ENCODE data around the gene SHPK.
A peak's percentile ranks its signal among the peaks of the same experiment; 100 is the strongest.

SHPK gene, protein sequence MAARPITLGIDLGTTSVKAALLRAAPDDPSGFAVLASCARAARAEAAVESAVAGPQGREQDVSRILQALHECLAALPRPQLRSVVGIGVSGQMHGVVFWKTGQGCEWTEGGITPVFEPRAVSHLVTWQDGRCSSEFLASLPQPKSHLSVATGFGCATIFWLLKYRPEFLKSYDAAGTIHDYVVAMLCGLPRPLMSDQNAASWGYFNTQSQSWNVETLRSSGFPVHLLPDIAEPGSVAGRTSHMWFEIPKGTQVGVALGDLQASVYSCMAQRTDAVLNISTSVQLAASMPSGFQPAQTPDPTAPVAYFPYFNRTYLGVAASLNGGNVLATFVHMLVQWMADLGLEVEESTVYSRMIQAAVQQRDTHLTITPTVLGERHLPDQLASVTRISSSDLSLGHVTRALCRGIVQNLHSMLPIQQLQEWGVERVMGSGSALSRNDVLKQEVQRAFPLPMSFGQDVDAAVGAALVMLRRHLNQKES
- long read RNA-seq, transcript SHPK-201 (7 exons, 3,838 nt): major isoform, 76 of 102 reads
- long read RNA-seq, partial matches to known transcripts: 9 of 102 reads
- long read RNA-seq, other reads (novel, unspliced or antisense): 17 of 102 reads

DNA sequence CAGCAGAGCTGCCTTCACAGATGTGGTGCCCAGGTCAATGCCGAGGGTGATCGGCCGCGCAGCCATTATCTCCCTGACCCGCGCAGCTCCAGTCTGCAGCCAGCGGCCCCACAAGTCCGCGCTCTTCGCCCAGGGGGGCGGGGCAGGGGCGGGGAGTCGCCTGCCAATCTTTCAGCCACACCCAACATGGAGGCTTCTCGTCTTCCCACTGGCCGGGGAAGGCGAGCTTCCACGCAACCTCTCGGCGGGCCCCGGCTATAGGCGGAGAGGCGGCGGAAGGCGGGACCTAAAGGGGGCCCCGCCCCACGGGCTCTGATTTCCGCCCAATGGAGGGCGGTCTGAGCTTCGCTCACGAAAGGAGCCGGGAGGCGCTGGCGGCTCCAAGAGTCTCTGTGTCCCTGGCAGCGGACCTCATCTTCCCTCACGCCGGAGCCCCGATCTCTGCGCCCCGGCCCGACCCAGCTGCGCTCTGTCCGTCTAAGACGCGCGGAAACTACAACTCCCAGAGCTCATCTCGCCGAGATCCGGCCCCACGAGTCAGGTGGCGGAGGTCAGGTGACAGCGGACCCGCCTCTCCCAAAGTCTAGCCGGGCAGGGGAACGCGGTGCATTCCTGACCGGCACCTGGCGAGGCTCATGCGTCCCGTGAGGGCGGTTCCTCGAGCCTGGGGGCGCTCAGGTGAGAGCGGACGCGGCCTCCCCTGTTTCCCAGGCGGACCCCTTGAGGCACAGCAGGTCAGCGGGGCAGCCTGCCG lies at the start of gene SHPK, which contains the start of gene CTNS:
Gene SHPK (minus strand): TSS at position 97 of the 754 bp plus-strand sequence. CDS start 31 bp downstream, at position 66.
Gene CTNS (plus strand): TSS at position 607 of the 754 bp plus-strand sequence. CDS start 3,447 bp downstream, outside the sequence.
- Histone ChIP-seq H3K4me3 (replicated peaks; ENCODE audit: insufficient read depth, low read length) (peak within 1 kb of the TSS; percentile 80), H3K27ac (replicated peaks) (peak within 1 kb of the TSS; percentile 93), H3K27me3 (ENCODE audit: insufficient read depth, poor library complexity, severe bottlenecking) (no peaks in the 10 kb centered on the region)
- peak; percentile 64 for TF ChIP-seq GABPA (IDR thresholded peaks at IDR 0.05; ENCODE audit: low read depth)
- TF ChIP-seq, protein P1, sequence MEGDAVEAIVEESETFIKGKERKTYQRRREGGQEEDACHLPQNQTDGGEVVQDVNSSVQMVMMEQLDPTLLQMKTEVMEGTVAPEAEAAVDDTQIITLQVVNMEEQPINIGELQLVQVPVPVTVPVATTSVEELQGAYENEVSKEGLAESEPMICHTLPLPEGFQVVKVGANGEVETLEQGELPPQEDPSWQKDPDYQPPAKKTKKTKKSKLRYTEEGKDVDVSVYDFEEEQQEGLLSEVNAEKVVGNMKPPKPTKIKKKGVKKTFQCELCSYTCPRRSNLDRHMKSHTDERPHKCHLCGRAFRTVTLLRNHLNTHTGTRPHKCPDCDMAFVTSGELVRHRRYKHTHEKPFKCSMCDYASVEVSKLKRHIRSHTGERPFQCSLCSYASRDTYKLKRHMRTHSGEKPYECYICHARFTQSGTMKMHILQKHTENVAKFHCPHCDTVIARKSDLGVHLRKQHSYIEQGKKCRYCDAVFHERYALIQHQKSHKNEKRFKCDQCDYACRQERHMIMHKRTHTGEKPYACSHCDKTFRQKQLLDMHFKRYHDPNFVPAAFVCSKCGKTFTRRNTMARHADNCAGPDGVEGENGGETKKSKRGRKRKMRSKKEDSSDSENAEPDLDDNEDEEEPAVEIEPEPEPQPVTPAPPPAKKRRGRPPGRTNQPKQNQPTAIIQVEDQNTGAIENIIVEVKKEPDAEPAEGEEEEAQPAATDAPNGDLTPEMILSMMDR (IDR thresholded peaks at IDR 0.05; ENCODE audit: insufficient read depth, low read length): no peak
- peak; percentile 66 to 91 for DNase-seq (ENCODE audit: low read depth in 1 of 2, low spot score in 1 of 2)

DNA sequence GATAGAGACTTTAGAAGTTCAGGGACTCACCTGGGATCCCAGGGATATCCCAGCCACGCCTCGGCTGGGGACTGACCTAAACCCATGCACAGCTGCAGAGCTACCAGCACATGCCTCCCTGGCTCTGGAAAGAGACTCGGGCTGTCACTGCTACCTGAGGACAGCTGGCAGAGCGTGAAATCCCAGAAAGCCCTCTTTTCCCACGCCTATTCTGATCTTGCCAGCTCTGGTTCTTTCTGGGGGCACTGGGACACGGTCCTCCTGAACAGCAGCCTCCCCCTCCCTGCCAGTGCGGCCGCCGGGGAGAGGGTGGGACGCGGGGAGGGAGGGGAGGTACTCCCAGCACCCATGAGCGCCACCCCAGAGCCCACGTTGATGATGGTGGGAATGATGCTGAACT lies 49.1 kb upstream of the SHPK start:
- Histone ChIP-seq H3K27ac (replicated peaks) (no peak overlapping the region), H3K4me3 (replicated peaks; ENCODE audit: insufficient read depth, low read length) (no peak overlapping the region), H3K27me3 (ENCODE audit: insufficient read depth, poor library complexity, severe bottlenecking) (no peaks in the 10 kb centered on the region)
- TF ChIP-seq, protein P1 (IDR thresholded peaks at IDR 0.05; ENCODE audit: insufficient read depth, low read length): no peak
- TF ChIP-seq, protein P2, sequence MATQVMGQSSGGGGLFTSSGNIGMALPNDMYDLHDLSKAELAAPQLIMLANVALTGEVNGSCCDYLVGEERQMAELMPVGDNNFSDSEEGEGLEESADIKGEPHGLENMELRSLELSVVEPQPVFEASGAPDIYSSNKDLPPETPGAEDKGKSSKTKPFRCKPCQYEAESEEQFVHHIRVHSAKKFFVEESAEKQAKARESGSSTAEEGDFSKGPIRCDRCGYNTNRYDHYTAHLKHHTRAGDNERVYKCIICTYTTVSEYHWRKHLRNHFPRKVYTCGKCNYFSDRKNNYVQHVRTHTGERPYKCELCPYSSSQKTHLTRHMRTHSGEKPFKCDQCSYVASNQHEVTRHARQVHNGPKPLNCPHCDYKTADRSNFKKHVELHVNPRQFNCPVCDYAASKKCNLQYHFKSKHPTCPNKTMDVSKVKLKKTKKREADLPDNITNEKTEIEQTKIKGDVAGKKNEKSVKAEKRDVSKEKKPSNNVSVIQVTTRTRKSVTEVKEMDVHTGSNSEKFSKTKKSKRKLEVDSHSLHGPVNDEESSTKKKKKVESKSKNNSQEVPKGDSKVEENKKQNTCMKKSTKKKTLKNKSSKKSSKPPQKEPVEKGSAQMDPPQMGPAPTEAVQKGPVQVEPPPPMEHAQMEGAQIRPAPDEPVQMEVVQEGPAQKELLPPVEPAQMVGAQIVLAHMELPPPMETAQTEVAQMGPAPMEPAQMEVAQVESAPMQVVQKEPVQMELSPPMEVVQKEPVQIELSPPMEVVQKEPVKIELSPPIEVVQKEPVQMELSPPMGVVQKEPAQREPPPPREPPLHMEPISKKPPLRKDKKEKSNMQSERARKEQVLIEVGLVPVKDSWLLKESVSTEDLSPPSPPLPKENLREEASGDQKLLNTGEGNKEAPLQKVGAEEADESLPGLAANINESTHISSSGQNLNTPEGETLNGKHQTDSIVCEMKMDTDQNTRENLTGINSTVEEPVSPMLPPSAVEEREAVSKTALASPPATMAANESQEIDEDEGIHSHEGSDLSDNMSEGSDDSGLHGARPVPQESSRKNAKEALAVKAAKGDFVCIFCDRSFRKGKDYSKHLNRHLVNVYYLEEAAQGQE (IDR thresholded peaks at IDR 0.05; ENCODE audit: insufficient replicate concordance, low read depth): no peak
- TF ChIP-seq GABPA (IDR thresholded peaks at IDR 0.05; ENCODE audit: low read depth): no peak
- TF ChIP-seq SPI1 (IDR thresholded peaks at IDR 0.05; ENCODE audit: borderline replicate concordance, low read depth): no peak
- no peak for TF ChIP-seq POLR2AphosphoS5 (IDR thresholded peaks at IDR 0.05; ENCODE audit: low read depth)
- no peak for DNase-seq (ENCODE audit: low read depth in 1 of 2, low spot score in 1 of 2)

DNA sequence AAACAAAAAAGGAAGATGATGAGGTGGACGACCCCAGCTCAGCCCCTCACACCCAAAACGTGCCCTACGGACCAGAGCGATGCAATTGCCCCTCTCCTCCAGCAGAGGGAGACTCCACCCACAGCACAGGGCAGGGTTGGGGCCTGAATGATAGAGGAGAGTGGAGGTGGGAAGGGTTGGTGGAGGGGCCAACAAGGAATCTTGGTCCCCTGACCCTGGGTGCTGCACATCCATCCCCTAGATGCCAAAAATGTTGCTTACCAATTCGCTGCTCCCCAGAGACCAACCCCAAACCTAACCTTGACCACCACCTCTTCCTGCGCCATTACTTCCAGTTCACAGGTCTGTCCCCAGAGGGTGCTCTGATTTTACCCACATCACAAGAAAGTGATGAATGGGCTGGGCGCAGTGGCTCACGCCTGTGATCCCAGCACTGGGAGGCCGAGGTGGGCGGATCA lies 47.0 kb upstream of the SHPK start:
- H3K4me3 ChIP-seq (replicated peaks; ENCODE audit: insufficient read depth, low read length): no peak overlapping the region
- no peak overlapping the region for H3K27ac ChIP-seq (replicated peaks)
- no peaks in the 10 kb centered on the region for H3K27me3 ChIP-seq (ENCODE audit: insufficient read depth, poor library complexity, severe bottlenecking)
- peak in 1 of 2 experiments; percentile 18 for DNase-seq (ENCODE audit: low read depth in 1 of 2, low spot score in 1 of 2)
- TF ChIP-seq GABPA (IDR thresholded peaks at IDR 0.05; ENCODE audit: low read depth): no peak
- TF ChIP-seq, protein P1 (IDR thresholded peaks at IDR 0.05; ENCODE audit: insufficient read depth, low read length): peak; percentile 39

DNA sequence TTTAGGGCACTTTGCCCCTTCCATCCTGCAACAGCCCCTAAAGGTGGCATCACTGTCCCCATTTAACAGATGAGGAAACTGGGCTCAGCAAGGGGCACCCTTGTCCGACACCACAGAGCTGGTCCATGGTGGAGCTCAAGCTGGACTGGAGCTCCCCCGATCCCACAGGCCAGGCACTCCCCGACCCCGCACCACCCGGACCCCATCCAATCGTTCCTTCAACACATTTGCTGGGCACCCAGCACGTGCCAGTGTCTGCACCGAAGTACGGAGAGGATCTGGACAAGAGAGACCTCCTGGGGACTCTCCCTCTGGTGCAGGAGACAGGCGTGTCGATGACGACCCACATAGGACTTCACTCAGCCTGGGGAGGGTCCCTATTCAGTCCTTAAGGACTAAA lies 46.0 kb upstream of the SHPK start:
- DNase-seq (ENCODE audit: low read depth in 1 of 2, low spot score in 1 of 2): no peak
- Histone ChIP-seq H3K4me3 (replicated peaks; ENCODE audit: insufficient read depth, low read length) (no peak overlapping the region), H3K27me3 (ENCODE audit: insufficient read depth, poor library complexity, severe bottlenecking) (no peaks in the 10 kb centered on the region), H3K27ac (replicated peaks) (no peak overlapping the region)
- TF ChIP-seq, protein P1 (IDR thresholded peaks at IDR 0.05; ENCODE audit: insufficient read depth, low read length): no peak
- TF ChIP-seq SPI1 (IDR thresholded peaks at IDR 0.05; ENCODE audit: borderline replicate concordance, low read depth) (no peak), POLR2AphosphoS5 (IDR thresholded peaks at IDR 0.05; ENCODE audit: low read depth) (no peak), GABPA (IDR thresholded peaks at IDR 0.05; ENCODE audit: low read depth) (no peak)
- TF ChIP-seq, protein P2 (IDR thresholded peaks at IDR 0.05; ENCODE audit: insufficient replicate concordance, low read depth): no peak
